Measurements from ENCODE around the gene MRAP.

DNA sequence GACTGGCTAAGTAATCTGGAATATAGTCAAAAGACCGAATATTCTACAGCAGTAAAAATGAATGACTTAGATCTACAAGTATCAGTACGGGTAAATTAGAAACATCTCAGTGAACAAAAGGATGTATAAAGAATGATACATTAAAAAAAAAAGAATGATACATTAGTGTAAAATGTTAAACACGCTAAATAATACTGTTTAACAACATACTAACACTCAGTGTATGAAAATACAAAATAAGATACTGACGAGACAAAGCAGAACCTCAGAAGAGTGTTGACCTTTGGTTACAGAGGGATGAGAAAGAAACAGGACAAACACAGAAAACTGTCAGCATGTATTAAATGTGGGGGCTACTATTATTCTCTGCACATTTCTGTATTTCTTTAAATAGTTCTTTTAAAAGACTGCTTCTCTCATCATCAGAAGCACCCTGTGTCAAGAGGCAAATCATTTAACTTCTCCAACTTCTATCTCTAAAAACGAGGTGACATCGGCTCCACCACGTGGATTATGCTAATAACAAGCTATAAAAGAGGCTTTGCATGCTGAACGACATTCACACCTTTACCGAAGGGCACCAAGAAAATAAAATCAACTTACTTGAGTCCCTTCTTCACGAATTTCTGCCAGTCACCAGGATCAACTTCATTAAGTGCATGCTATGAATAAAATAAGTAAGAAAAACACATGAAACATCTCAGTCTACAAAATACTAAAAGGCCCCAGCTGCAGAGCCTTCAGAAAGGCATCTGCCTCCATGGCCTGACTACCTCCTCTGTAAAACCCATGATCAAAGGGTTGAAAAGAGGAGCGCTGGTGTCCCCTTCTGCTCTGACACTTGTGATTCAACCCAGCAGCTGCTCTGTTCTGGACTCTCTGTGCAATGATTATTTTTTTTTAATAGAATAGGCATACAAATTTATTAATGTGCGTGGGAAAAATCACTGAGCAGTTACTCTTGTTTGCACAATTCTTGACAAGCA is 42.5 kb downstream of the MRAP start:
- no peak for TF ChIP-seq EZH2phosphoT487 (IDR thresholded peaks at IDR 0.05; ENCODE audit: insufficient read depth, low read depth)
- TF ChIP-seq EZH2 (IDR thresholded peaks at IDR 0.05; ENCODE audit: insufficient read depth, poor library complexity, severe bottlenecking), result no peak

Data from GM23248 (cell line).